ENCODE data around the gene TPX2.

Gene TPX2

DNA sequence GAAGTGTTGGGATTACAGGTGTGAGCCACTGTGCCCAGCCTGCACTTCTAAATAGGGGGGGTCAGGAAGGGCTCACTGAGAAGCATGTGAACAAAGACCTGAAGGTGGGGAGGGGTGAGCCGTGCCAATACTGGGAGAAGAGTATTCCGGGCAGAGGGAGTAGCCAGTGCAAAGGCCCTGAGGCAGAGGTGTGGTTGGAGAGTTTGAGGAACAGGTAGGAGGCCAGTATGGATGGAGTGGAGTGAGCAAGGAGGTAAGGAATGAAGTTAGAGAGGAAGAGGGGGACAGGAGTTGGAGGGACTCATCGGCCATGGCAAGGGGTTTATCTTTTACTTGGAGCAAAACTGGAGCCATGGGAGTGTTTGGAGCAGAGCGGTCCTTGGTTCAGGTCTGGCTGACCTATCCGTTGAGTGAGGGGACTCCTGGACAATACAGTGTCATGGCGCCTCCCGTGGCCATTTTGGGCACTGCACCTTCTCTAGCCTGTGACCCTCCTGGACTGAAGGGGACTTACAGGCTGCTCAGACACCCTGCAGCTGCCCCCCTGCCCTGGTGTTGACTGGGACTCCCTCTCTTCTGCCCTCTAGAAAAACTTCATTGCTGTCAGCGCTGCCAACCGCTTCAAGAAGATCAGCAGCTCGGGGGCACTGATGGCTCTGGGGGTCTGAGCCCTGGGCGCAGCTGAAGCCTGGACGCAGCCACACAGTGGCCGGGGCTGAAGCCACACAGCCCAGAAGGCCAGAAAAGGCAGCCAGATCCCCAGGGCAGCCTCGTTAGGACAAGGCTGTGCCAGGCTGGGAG, 94.2 kb downstream of the TPX2 start:
- H3K27me3 ChIP-seq (ENCODE audit: low read depth, low read length), result no peaks in the 10 kb centered on the region
- H3K4me3 ChIP-seq (ENCODE audit: low read depth in 1 of 2, low read length in 2 of 2), result no peak overlapping the region
- H3K27ac ChIP-seq (ENCODE audit: low read length), result no peak overlapping the region
- no peaks in the 10 kb centered on the region for H3K9me3 ChIP-seq (ENCODE audit: control insufficient read depth in 1 of 2, low read length in 2 of 2)
- H3K36me3 ChIP-seq (ENCODE audit: control insufficient read depth in 1 of 2, insufficient read depth in 2 of 2, low read length in 2 of 2), result no peaks in the 10 kb centered on the region
- H3K4me1 ChIP-seq (ENCODE audit: control insufficient read depth in 1 of 2, insufficient read depth in 2 of 2, low read length in 2 of 2), result peaks cover 6 to 17% of the 10 kb centered on the region in 2 donors

DNA sequence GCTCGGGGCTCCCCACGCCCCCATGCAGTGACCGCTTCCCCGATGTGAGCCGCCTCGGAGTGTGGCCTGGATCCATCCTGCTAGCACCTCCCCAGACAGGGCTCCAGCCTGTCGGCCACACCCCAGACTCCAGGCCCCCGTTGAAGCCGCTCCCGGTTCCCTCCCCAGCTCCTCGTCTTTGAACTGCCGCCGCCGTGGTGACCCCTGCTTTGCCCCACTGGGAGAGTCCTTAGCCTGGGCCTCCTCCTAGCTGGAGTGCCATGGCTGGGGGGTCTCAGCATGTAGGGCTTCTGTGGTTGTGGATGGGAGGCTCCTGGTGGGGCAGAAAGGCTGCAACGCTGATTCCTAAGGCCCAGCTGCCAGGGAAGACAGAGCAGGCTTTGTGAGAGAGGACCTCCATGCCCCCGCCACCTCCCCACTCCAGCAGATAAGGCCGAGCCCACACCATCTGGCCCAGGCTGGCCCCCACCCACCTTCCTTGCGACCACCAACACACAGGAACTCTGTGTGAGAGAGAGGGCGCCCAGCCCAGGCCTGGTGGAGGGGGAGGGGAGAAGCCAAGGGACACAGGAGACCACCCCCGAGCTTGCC, 94.9 kb downstream of the TPX2 start:
- H3K4me1 ChIP-seq (ENCODE audit: control insufficient read depth in 1 of 2, insufficient read depth in 2 of 2, low read length in 2 of 2), result peaks cover 6 to 17% of the 10 kb centered on the region in 2 donors

DNA sequence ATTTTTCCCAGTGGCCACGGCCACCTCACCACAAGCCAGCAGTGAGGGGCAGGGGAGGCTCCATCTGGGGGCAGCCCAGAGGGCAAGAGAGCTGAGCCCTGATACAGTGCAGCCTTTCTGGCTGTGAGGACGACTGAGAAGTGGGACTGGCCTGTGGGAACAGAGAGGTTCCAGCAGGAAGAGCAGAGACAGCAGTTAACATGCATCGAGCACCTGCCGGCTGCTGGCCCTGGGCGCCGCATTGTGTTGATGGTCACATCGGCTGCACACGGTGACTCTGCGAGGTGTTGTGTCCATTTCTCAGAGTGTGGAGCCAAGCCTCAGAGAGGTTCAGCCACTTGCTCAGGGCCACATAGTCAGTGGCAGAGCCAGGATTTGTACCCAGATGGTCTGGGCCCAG, 96.5 kb downstream of the TPX2 start:
- H3K9me3 ChIP-seq (ENCODE audit: control insufficient read depth in 1 of 2, low read length in 2 of 2), result no peaks in the 10 kb centered on the region
- peaks cover 6 to 17% of the 10 kb centered on the region in 2 donors for H3K4me1 ChIP-seq (ENCODE audit: control insufficient read depth in 1 of 2, insufficient read depth in 2 of 2, low read length in 2 of 2)
- H3K4me3 ChIP-seq (ENCODE audit: low read depth in 1 of 2, low read length in 2 of 2), result no peak overlapping the region
- no peak overlapping the region for H3K27ac ChIP-seq (ENCODE audit: low read length)
- H3K36me3 ChIP-seq (ENCODE audit: control insufficient read depth in 1 of 2, insufficient read depth in 2 of 2, low read length in 2 of 2), result no peaks in the 10 kb centered on the region
- no peaks in the 10 kb centered on the region for H3K27me3 ChIP-seq (ENCODE audit: low read depth, low read length)

More for the DNA sequence above, 94.9 kb downstream of the TPX2 start:
- Histone ChIP-seq H3K27me3 (ENCODE audit: low read depth, low read length) (no peaks in the 10 kb centered on the region), H3K4me3 (ENCODE audit: low read depth in 1 of 2, low read length in 2 of 2) (no peak overlapping the region), H3K27ac (ENCODE audit: low read length) (no peak overlapping the region), H3K36me3 (ENCODE audit: control insufficient read depth in 1 of 2, insufficient read depth in 2 of 2, low read length in 2 of 2) (no peaks in the 10 kb centered on the region), H3K9me3 (ENCODE audit: control insufficient read depth in 1 of 2, low read length in 2 of 2) (no peaks in the 10 kb centered on the region)

DNA sequence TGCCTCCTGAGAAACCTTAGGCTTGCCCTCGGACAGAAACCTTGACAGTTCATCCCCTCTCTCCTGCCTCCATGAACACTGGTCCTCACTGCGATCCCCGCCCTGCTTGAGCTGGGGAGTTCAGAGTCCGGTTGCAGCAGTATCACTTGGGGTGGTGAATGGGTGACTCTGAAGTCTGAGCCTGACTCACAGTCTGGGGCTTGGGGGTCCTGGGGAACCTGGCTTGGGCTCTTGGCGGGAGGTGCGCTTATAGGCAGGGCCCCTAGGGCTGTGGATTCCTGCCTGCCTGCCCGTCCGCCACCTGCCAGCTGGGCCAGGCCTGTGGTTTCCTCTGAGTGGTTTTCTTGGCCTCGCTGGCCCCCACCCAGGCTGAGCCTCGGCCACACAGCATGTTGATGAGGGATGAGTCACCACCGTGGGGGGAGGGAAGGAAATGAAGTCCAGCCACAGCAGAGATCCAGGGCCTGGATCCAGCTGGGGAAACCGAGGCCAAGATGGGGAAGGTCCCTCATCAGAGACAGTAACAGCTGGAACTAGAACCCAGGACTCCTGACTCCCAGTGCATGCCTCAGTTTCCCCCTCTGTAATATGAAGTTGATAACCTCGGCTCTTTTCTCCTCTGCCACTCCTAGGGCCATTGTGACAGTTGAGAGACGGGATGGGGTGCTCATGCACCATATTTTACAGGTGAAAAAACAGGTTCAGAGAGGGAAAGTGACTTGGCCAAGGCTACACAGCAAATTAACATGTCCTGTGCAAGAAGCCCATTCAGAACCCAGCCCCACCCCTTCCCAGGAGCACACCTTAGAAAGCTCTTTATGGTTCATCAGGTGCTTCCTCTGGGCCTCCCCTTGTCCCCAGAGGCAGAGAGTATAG, 97.1 kb downstream of the TPX2 start:
- Histone ChIP-seq H3K4me3 (ENCODE audit: low read depth in 1 of 2, low read length in 2 of 2) (no peak overlapping the region), H3K27ac (ENCODE audit: low read length) (no peak overlapping the region), H3K4me1 (ENCODE audit: control insufficient read depth in 1 of 2, insufficient read depth in 2 of 2, low read length in 2 of 2) (peaks cover 6 to 17% of the 10 kb centered on the region in 2 donors), H3K9me3 (ENCODE audit: control insufficient read depth in 1 of 2, low read length in 2 of 2) (no peaks in the 10 kb centered on the region), H3K36me3 (ENCODE audit: control insufficient read depth in 1 of 2, insufficient read depth in 2 of 2, low read length in 2 of 2) (no peaks in the 10 kb centered on the region), H3K27me3 (ENCODE audit: low read depth, low read length) (no peaks in the 10 kb centered on the region)

DNA sequence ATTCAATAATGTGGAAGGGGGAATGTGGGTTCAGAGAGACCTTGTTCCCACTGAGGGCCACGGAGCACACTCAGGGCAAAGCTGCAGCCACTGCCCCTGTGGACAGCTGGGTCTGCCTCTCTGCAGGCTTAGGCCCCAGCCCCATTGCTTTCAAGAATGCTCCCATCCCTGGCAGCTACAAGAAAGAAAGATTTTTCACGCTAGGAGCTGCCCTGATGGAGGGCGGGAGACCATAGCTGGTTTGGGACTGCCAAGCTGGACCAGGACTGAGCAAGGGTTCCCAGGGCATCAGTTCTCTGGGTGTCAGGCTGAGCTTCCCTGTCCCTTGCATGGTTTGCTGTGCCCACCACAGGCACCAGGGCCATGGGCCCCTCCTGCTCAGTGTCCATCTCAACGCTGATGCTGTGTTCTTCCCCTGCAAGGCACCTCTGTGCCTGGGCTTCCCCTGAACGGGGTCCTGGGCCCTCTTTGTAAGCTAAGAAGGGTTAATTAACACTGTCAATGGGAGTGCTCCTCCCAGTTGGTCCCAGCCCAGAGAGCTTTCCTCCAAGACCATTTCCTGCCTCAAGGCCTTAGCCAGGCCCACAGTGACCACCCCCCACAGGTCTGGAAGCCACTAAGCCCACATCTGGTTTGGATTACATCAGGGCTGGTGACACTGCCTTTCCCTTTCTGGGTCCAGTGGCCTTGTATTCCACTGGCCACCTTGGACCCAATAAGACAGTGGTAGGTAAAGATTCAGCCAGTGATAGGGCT, 97.9 kb downstream of the TPX2 start:
- H3K4me3 ChIP-seq (ENCODE audit: low read depth in 1 of 2, low read length in 2 of 2), result no peak overlapping the region
- H3K4me1 ChIP-seq (ENCODE audit: control insufficient read depth in 1 of 2, insufficient read depth in 2 of 2, low read length in 2 of 2), result peaks cover 6 to 20% of the 10 kb centered on the region in 2 donors
- H3K9me3 ChIP-seq (ENCODE audit: control insufficient read depth in 1 of 2, low read length in 2 of 2), result no peaks in the 10 kb centered on the region
- no peak overlapping the region for H3K27ac ChIP-seq (ENCODE audit: low read length)
- no peaks in the 10 kb centered on the region for H3K27me3 ChIP-seq (ENCODE audit: low read depth, low read length)
- H3K36me3 ChIP-seq (ENCODE audit: control insufficient read depth in 1 of 2, insufficient read depth in 2 of 2, low read length in 2 of 2), result no peaks in the 10 kb centered on the region

DNA sequence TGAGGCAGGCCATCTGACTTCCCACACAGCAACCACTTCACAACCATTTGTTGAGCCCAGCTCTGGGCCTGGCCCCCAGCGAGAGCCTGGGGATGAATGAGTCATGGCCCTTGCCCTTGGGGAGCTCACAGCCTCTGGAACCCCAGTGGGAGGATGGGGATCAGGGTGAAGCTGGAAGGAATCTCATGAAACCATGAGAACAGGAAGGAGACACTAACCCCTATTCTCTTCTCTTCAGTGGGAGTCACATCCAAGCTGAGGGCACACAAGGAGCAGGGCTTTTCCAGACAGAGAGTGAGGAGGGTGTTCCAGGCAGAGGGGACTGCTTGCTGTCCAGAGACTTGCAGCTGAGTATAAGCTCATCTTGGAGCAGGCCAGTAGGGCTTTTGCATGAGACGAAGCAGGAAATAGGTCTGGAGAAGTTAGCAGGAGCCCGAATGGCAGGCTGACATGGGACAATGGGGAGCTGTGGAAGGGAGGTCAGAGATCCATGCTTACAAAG, 98.9 kb downstream of the TPX2 start:
- Histone ChIP-seq H3K4me3 (ENCODE audit: low read depth in 1 of 2, low read length in 2 of 2) (no peak overlapping the region), H3K4me1 (ENCODE audit: control insufficient read depth in 1 of 2, insufficient read depth in 2 of 2, low read length in 2 of 2) (peaks cover 6 to 29% of the 10 kb centered on the region in 2 donors)

DNA sequence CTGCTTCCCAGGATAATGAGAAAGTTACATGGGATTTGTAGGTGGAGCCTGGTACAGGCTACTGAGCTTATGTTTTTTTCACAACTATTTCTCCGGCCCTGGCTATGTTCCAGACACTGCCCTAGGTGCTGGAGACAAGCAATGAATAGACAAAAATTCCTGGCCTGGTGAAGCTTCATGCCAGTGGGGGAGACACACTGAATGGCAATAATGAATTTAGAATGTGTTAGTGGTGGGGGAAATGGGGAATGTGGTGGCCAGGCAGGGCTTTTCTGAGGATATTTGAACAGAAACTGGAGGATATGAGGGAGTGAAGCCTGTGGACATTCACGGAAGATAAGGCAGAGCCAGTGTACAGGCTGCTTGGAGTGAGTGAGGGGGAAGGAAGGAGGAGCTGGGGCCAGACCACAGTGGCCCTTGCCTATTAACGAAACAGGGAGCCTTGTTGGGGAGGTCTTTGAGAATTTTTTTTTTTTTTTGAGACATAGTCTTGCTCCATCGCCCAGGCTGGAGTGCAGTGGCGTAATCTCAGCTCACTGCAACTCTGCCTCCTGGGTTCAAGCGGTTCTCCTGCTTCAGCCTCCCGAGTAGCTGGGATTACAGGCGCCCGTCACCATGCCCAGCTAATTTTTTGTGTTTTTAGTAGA, 99.7 kb downstream of the TPX2 start:
- Histone ChIP-seq H3K36me3 (ENCODE audit: control insufficient read depth in 1 of 2, insufficient read depth in 2 of 2, low read length in 2 of 2) (no peaks in the 10 kb centered on the region), H3K4me3 (ENCODE audit: low read depth in 1 of 2, low read length in 2 of 2) (no peak overlapping the region), H3K27ac (ENCODE audit: low read length) (no peak overlapping the region), H3K9me3 (ENCODE audit: control insufficient read depth in 1 of 2, low read length in 2 of 2) (no peaks in the 10 kb centered on the region), H3K27me3 (ENCODE audit: low read depth, low read length) (no peaks in the 10 kb centered on the region), H3K4me1 (ENCODE audit: control insufficient read depth in 1 of 2, insufficient read depth in 2 of 2, low read length in 2 of 2) (peaks cover 6 to 29% of the 10 kb centered on the region in 2 donors)

More for the DNA sequence above, 98.9 kb downstream of the TPX2 start:
- no peaks in the 10 kb centered on the region for H3K27me3 ChIP-seq (ENCODE audit: low read depth, low read length)
- H3K36me3 ChIP-seq (ENCODE audit: control insufficient read depth in 1 of 2, insufficient read depth in 2 of 2, low read length in 2 of 2), result no peaks in the 10 kb centered on the region
- H3K27ac ChIP-seq (ENCODE audit: low read length), result no peak overlapping the region
- no peaks in the 10 kb centered on the region for H3K9me3 ChIP-seq (ENCODE audit: control insufficient read depth in 1 of 2, low read length in 2 of 2)

DNA sequence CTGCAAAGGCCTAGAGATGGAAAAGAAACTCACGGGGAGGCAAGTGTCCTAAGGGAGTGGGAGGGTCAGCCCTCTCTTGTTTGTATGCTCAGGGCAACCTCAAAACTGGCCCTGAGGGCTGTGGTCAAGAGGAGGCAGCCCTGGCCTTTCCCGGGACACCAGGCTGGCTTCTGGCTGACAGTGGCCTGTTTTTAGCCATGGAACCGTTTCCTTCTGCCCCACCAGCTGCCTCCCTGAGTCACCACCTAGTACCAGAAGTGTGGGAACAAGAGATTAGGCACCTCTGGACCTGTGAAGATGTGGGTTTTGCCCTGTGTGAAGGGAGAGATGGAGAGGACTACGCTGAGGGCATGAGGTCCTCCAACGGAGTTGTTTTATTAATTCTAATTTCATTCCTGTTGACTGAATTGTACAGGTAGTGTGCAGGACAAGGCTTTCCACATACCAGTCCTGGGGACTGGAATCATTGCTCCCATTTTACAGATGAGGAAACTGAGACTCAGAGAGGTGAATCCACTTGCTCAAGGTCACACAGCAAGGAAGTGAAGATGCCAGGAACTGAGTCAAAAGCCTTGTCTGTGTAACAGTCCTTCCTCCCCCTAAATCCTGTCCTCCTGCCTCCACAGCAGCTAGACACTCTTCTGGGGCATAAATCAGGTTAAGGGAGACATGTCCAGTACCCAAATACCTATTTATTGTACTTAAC, 100.8 kb downstream of the TPX2 start:
- no peaks in the 10 kb centered on the region for H3K36me3 ChIP-seq (ENCODE audit: control insufficient read depth in 1 of 2, insufficient read depth in 2 of 2, low read length in 2 of 2)
- no peaks in the 10 kb centered on the region for H3K27me3 ChIP-seq (ENCODE audit: low read depth, low read length)
- no peak overlapping the region for H3K4me3 ChIP-seq (ENCODE audit: low read depth in 1 of 2, low read length in 2 of 2)
- peaks cover 6 to 29% of the 10 kb centered on the region in 2 donors for H3K4me1 ChIP-seq (ENCODE audit: control insufficient read depth in 1 of 2, insufficient read depth in 2 of 2, low read length in 2 of 2)
- no peak overlapping the region for H3K27ac ChIP-seq (ENCODE audit: low read length)
- H3K9me3 ChIP-seq (ENCODE audit: control insufficient read depth in 1 of 2, low read length in 2 of 2), result no peaks in the 10 kb centered on the region

DNA sequence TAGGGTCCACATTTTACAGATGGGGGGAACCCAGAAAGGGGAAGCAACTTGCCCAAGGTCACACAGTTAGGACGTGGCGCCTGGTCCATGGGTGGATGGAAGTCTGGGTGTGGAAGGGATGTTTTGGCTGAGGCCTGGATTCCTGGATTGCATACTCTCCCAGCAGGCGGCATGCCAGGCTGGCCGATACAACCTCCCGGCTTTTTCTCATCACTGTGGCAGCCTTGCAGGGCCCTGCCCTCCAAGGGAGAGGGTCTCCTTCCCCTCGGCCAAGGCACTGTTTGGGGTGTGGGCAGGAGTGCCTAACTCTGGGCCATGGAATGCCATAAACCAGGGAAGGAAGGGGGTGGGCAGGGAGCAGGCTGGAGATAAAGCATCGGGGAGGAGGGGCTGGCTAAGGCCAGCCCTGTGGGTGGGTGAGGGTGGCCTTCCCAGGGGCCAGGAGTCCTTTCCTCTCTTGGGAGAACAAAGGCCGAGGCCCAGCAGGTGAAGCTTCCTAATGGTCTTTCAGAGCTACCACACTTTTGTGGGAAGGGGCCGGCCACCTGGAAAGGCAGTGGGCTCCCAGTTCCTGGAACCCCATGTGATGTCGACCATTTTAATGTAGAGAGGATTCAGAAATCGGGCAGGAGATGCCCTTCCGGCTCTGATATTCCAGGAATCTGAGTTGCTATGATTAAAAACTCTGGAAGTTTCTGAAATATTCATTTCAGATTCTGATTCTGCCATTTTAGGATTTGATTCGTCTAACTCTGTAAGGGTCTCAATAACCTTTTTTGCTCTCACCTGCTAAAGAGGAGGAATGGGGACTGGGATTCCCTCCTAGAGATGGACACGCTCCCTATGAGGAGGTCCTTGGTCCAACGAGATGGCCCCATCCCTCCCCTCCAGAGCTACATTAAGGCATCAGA, 102.1 kb downstream of the TPX2 start:
- Histone ChIP-seq H3K27me3 (ENCODE audit: low read depth, low read length) (no peaks in the 10 kb centered on the region), H3K4me3 (ENCODE audit: low read depth in 1 of 2, low read length in 2 of 2) (no peak overlapping the region), H3K36me3 (ENCODE audit: control insufficient read depth in 1 of 2, insufficient read depth in 2 of 2, low read length in 2 of 2) (no peaks in the 10 kb centered on the region), H3K27ac (ENCODE audit: low read length) (no peak overlapping the region), H3K9me3 (ENCODE audit: control insufficient read depth in 1 of 2, low read length in 2 of 2) (no peaks in the 10 kb centered on the region), H3K4me1 (ENCODE audit: control insufficient read depth in 1 of 2, insufficient read depth in 2 of 2, low read length in 2 of 2) (peaks cover 6 to 24% of the 10 kb centered on the region in 2 donors)

Data from muscle layer of duodenum (tissue), 2 donors.